NCI-H128 (cell line): ENCODE results near the gene PSAT1.

ENCODE experiments used
- DNase-seq: peaks from one replicate; lab custom pipeline; 2025; ENCODE audit not compliant: unreplicated experiment; lab: John Stamatoyannopoulos, UW

Gene PSAT1

DNA sequence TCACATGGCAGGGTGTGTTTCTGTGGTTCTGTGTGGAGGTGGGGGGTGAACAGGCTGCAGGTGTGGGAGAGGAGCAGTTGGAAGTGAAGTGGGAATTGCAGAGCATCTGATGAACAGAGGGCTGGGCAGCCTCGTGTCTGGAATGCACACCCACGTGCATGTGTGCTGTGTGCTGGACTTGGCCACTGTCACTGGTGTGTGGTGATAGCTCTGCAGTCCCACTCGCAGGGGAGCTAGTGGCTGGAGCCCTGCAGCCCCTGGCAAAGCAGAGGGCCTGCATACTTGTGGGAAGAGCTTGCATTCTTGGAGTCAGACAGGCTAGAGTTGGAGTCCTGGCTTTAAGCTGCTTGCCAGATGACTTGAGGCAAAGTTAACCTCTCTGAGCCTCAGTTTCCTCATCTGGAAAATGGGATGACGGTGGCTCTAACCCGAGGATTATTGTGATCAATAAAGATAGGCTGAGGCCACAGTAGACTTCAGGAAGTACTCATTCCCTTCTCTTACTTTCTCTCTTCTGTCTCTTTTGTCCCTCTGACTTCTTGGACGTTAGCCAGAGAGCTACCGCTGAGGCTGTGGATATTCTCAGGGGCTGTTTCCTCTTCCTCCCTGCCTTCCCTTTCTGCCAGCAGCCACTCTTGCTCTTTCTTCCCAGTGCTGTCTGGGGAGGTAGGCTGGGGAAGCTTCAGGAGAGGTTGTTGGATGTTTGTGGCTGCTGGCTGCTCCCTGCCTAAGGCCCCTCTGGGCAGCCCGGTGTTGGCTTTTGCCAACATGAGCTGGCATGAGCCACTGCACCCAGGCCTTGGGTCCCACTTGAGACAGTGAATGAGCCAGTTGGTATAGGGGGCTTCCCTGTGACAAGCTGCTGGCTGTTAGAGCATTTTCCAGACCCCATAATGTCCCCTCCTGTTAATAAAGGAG is 18.3 kb downstream of the PSAT1 start:
- DNase-seq: no peak

DNA sequence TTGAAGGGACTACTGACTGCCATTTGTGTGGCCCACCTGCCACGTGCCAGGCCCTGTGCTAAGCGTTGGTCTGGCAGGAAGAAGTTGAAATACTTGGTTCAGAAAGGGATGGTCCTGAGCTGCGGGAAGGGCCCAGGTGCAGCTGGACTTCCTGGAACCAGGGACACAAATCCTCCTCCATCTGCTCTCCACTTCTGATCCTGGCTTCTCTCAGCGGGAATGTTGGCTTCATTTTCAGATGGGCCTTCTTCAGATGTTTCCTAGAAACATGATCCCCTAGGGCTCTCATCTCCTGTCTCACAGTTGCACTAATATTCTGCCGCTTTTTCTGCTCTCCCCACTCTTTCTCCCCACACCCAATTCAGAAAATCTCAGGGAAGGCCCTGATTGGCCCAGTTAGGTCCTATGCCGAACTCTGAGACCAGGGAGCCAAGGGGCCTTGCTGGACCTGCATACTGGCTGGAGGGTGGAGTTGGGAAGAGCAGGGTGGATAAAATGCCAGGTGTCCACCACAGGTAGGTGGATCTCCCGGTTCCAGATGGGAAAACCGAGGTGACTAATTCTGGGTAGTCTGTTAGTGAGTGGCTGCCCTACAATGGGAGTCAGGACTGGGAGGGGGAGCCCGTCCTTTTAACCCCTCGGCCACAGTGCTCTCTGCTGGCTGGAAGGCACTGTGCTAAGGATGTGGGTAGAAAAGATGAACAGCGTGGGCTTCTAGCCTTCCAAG is 19.4 kb downstream of the PSAT1 start:
- no peak for DNase-seq

DNA sequence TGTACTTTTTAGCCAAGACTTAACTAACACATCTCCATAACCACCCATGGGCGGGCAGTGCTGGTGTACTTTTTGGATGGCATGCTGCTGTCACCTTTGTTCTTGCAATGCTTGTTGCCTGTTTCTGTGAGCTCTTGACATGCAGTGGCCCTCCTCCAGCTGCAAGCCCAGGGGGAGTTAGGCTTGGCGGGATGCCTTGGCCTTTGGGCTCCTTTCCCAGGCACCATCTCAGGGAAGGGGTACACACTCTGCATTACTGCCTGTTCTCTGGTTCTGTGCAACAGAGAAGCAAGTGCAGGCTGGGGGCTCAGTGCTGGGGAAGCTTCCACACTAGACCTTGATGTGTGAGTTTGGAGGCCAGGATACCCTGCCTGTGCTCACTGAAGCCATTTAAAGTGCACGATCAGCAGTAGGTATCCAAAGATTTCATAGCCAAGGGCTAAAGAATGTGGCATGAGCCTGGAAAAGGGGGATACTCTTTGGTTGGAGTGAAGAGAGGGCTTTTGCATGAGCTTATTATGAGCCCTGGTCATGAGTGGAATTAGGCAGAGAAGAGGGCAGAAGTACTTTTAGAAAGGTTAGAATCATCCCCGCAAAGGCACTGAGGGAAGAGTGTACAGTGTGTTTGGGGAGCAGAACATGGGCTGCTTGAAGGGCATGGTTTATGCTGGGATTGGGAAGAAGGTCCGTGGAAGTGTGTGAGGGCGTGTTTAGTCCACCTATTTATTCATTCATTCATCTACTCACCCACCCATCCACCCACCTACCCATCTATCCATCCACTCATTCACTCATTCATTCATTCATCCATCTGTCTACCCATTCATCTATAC is 22.5 kb downstream of the PSAT1 start:
- DNase-seq: no peak

DNA sequence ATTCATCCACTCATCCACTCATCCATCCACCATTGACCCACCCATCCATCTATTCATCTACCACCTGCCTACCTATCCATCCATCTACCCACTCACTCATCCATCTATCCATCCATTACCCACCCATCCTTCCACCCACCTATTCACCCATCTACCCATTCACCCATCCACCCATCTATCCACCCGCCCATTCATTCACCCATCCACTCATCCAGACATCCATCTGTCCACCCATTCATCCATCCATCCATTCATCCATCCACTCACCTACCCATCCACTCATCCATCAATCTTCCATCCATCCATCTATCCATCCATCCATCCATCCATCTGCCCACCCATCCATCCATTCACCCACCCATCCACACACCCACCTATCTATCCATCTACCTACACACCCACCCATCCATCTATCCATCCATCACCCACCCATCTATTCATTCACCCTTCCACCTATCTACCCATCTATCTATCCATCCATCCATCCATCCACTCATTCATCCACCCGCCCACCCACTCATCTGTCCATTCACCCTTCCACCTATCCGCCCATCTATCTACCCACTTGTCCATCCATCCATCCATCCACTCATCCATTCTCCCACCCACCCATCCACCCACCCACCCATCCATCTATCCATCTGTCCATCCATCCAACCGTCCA is 23.2 kb downstream of the PSAT1 start:
- DNase-seq: no peak

DNA sequence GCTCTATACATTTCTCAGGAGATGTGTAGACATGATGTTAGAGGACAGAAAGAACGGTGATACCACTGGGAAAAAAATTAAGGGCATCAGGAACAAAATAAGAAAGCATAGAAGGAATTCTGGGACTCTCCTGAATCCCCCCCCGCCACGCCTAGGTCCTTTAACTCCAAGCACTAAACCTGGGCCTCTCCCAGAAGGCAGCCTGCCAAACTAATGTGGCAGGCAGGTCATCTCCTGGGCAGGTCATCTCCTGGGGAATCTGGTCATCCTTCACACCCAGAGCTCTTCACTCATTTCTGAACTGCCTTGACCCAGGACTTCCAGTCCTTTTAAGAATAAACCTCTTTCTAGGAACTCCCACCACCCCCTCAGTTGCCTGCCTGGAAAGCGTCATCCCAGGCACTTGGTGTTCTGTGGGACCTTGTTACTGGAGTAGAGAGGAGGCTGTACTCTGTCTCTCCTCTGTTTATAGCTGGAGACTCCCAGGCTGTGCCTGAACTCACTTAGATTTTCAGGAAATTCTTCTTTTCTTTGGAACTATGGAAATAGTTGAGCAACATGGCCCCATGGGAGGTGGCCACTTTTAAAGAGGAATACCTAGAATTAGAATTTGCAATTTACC is 24.1 kb downstream of the PSAT1 start:
- no peak for DNase-seq

DNA sequence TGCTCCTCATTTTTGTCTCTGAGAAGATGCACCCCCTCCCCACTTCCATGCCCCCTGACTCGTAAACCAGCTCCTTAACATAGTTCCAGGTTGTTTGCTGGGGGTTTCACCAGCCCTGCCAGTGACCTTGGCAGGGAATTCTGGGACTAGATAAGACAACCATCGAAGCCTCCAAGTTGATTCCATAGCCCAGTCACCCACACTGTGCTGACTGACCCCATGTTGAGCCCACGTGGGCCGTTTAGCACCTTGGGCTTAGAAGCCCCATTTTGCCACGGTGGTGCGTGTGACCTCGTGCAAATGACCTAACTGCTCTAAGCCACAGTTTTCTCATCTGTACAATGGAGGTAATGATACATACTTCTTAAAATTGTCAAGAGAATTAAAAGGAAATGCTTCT is 24.6 kb downstream of the PSAT1 start:
- no peak for DNase-seq

DNA sequence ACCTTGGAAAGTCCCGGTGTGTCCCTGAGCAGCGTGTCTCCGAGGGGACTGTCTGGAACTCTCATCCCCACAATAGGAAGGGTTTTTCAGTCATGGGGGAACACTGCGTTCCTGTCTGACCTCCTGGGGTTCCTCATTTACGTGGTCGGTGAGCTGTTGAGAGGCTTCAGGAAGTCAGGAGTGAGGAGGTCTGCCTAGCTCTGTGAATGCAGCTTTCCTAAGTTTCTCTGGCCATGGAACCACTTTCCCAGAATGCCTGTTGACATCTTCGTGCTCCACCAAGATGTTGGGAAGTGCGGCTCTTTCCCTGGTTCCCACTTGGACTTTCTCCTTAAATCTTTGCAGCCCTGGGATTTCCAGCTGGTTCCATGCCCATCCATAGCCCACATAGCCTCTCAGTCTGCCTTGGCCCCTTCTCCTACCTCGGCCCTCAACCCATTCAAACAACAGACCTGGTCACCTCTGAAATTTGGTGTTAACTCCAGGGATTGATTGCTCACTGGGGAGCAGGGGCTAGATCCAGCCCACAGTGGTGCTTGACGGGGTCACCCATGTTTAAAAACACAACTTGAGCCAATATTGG is 27.2 kb downstream of the PSAT1 start:
- no peak for DNase-seq

DNA sequence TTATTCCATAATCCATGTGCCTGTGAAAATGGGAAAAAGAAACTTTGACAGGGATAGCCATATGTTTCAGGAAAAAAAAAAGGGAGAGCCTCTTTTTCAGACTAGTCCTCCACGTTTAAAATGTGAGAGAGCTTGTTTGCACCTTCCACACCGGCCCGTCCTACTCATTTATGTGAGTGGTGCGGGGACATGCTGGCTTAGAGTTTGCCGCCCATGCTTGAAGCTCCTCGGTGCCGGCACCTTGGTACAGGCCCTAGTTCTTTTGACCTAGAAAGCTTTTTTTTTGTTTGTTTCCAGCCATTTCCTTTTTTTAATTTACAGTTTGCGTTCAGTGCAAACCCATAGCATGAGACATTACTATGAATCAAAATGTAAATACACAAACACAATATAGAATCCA is 27.8 kb downstream of the PSAT1 start:
- no peak for DNase-seq

DNA sequence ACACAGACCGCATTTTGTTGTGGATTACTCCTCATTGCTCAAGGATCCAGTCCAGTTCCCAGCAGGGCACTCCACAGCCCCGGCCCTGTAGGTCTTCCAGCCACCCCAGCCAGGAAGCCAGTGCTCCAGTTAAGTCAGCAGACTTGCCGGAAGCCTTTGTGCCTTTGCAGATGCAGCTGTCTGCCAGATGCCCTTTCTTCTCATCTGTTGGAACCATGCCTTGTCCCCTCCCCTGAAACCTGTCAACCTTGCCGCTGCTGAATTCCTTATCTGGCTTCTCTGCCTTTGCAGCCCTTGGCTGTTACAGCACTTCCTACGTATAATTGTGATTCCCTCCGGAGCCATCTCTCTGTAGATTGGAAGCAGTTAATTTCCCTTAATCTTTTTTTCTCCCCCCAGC is 28.4 kb downstream of the PSAT1 start:
- no peak for DNase-seq

DNA sequence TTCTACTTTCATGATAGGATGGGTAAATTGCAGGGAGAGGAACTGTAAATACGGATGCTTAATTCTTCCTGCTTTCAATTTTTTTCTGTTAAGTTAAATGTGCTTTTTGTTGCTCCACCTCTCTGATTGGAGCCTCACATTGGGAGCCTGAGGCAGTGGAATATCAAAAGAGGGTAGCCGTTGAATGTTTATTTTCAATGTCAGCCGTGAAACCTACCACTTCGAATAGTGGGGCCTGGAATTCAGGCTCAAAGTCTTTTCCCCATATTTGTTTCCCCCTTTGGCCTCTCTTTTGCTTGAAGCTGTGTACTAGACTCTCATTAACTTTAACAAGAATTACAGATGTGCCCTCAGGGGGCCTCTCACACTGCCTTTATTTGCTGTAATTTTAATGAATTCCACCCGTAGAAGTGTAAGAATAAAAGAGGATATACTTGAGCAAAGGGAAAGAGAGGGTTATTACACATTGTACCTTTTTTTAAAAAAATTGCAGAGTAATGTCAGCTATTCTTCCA is 29.0 kb downstream of the PSAT1 start:
- no peak for DNase-seq

DNA sequence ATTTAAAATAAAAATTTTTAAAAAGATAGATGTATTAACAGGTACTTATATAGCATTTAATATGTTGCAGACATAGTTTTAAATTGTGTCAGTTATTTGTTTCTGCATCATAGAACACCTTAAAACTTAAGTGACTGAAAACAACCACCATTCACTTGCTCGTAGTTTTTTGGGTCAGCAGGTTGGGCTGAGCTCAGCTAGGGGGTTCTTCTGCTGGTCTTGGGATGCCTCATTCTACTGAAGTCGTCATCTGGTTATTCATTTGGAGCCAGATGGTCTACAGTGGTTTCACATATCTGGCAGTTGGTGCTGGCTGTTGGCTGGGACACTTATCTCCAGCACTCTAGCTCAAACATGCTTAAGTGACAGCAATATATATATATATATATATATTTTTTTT is 29.6 kb downstream of the PSAT1 start:
- DNase-seq: no peak

DNA sequence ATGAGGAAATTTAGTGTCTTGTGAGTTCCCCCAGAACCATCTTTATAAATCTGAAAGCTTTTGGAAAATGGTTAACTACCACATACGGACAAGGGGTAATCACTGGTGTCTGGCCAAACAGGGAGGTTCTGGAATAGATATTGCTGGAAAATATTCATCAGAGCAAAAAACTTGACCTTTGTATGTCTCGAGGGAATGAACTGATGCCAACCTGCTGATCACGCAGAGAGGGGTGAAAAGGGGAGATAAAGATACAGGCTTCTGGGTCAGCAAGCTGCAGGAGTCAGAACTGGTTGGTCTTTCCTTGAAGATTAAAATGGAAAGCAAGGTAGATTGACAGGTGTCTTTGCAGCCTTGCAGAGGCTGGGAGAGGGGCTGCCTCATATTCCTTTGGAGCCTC is 35.5 kb downstream of the PSAT1 start:
- DNase-seq: no peak

DNA sequence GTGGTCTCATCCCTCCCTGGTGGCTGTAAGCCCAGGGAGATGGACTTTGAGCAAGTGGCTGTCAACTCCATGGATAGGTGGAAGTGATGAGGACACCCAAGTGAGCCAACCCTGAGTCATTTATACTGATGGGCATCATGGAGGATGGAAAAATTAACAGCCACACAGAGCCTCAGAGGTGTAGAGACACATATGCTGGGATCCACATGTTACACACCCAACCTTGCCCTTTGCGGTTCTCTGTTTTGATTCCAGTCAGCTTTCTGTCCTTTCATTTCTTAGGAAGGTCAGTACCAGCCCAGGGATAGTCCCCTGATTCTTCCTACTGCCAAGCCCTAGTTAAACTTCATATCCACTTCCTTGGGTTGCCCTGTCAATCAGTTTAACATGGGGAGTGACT is 51.9 kb downstream of the PSAT1 start:
- no peak for DNase-seq

DNA sequence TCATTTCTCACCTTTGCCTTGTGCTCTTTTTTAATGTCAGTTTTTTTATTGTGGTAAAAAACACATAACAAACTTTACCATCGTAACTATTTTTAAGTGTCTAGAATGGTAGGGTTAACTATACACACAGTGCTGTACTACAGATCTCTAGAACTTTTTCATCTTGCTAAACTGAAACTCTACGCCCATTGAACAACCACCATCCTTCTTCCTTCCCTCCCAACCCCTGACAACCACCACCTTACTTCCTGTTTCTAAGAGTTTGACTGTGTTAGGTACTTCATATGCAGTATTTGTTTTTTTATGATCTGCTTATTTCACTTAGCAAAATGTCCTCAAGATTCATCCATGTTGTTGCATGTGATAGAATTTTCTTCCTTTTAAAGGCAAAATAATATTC is 54.9 kb downstream of the PSAT1 start:
- no peak for DNase-seq

DNA sequence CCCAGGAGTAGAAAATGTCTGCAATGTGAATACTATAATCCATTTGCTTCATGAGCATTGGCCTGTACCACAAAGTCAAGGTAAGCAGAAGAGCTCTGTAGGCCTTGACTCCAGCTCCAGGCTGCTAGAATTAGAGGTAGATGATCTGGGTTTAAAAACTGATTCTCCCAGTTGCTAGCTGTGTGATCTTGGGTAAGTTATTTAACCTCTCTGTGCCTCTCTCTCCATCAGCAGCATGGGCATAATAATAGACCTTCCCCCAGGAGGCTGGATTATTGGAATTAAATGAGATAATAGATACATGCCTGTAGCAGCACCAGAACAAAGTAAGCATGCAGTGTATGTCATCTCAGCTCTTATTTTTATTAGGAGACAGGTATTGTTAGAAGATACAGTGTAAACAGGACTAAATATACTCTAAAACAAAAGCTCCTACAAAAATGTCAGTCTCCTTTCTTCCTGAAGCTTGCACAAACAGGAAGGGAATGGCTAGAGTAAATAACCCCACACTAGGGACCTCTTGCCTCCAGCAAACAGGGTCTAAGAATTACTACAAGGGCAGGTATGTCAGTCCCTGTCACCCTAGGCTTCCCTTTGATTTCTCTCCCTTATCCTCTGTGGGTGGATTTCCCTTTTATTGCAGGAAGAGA is 57.5 kb downstream of the PSAT1 start:
- no peak for DNase-seq

DNA sequence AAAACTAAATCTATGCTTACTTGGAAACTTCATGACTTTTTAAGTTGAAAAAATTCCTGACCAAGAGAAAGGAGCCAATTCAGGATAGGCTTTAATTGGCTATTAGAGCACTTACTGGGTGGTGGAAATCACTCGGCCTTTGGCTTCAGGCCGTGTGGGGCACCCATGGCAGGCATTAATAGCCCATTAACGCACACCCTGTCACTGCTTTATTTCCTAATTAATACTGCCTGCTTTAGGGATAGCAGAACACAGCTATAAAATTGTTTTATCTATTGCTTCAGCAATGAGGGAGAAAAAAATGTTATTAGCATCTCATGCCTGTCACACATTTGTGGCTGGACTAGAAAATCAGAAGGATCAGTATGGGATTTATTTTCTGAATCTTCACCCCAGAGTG is 58.1 kb downstream of the PSAT1 start:
- no peak for DNase-seq

DNA sequence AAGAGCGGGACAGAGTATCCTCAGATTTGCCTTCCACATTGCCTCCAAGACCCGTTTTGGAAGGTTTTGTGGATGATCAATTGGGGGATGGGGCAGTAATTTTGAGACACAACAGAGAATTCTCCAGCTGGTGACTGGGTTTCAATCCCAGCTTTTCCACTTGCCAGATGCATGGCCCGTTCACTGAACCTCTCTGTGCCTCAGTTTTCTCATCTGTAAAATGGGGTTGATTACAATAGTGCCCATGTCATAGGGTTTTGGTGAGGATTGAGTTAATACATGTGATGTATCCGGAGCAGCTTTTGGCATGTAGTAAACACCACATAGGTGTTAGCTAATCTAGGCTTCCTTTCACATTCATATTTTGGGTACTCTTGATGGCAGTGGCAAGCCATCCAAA is 59.7 kb downstream of the PSAT1 start:
- DNase-seq: no peak

DNA sequence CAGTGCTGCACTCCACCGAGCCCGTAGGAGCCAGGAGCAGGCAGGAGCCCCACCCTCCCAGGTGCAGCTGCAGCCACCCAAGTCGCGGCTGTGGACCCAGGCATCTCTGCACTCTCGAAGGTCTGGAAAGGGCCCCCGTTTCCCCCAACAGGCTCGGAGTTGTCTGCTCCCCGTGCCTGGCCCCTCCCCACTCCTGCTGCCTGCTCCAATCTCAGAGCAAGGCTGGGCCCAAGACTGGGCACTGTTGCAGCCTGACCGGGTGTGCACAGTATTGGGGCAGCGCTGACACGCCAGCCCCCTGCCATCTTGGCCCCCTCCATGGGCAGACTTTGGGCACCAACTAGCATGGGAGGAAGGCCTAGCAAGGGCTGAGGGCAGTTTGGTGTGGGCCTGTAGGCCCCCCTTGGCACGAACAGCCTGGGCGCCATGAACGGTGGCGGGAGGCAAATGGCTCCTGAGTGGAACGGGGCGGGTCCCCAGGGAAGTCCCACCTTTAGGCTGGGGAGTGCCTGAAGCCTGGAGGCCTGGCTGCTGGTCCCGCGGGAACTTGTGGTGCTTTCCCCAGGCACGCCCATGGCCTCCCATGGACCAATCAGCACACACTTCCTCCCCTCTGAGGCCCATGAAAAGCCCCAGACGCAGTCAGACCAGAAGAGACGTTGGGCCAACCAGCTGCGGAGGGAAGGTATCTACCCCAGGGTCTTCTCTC is 60.4 kb downstream of the PSAT1 start:
- no peak for DNase-seq
